GM21390 (cell line): Measurements from ENCODE around the gene SLAIN2.

Source experiments
- ATAC-seq: cut with Tn5 transposase; IDR thresholded peaks from one replicate; pipeline ENCODE4 v1.9.1; 2021; ENCODE audit not compliant: unreplicated experiment

The SLAIN2 gene

DNA sequence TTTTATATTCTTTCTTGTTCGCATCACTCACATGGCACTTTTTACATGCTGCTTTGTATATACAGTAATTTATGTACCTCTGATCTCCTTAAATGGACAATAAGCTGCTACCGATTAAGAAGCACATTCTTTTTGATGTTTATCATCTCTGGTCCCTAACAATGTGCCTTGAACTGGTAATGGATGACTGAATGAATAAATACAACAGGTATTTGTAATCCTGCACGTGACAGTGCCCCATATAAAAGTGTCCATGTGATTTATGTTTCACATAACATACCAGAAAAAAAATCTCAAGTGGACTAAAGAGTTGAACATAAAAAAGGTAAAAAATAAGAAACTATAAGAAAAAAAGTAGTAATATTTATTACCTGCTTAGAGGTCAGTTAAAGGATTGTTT lies 7.7 kb upstream of the SLAIN2 start:
- ATAC-seq: no peak

GRCh38 chr4:48334236-48334635 lies 7.1 kb upstream of the SLAIN2 start:
- no peak for ATAC-seq

DNA sequence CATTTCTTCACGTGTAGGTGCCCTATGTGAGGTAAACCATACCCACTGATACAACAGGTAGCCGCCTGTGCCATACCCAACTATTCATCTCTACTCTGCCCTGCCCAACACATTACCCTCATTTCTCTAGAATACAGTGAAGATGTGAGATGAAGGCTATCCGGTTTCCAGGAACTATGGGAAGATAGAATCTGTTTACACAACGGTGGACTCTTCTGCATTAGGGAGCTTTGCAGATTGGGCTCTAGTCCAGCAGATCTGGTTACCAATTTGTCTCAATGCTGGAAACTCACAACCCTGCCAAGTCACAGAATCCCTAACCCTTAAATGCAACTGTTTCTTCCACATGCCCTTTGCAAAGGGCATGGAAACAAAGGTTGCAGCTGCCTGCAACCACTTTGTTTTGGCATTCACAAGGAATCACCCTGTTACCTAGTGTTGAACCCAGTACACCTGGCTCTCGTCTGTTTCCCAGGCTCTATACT lies 6.4 kb upstream of the SLAIN2 start:
- ATAC-seq: no peak

GRCh38 chr4:48336146-48336870 lies 5.0 kb upstream of the SLAIN2 start:
- ATAC-seq: no peak

- no peak for ATAC-seq
These were observed 3.6 kb upstream of the SLAIN2 start for GRCh38 chr4:48337731-48338130.

DNA sequence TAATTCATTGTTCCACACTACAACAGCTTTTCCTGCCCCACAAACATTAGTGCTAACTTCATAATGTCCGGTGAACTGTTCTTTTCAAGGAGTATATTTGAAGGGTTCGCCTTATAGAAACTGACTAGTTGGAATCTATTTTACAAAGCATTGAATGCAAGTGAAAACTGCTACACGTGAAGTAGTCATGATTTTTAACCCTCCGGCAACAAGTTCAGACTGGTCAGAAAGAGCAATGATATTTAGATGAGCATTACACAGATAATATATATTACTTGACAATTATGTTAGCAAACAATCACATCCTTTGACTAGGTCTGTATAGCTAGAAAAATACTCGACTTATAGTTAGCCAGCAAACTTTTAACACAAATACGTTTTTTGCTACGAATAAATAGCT lies 1.7 kb upstream of the SLAIN2 start:
- no peak for ATAC-seq

DNA sequence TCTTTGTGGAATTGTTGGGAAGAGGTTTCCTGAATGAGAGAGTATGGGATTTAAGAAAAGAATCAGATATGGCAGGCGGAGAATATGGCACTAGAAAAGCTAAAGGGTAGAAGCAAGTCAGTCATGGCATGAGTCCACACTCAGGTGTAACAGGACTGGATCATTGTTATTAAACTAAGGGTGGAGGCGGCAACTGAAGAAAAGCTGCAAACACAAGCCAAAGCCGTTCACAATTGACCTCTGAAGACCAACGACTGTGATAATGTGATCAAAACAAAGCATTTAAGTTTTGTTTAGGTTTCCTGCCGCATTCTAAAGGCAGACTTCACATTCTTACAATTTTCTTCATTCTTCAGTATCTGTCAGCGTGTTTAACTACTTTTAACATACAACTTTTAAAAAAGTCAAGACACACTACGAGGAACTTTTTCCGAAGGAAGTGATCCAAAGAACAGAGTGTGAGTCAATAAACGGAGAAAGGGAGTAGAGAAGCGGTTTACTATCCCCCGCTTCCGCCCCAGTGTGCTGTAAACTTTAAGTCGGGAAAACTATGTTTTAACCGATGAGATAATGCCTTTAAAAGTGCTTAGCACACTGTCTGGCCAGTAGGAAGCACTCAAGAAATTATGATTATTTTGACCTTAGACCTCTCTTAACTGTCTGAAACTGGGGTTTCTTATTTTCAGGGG lies 909 bp upstream of the SLAIN2 start:
- peak; percentile 0 for ATAC-seq

- ATAC-seq: peak; percentile 26
These were observed 662 bp downstream of the SLAIN2 start for GRCh38 chr4:48341776-48342605.

DNA sequence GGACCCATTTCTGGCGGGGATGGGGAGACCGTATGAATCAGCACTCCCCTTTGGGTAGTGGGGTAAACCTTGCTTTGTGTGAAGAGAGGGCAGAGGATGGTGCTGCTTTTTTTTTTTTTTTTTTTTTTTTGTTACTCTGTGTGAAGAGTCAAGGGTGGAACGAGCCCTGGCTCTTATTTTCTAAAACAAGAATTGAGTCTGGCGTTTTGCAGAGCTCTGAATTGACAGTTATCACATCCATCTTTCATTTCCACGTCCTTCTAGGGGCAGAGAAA lies 1.2 kb downstream of the SLAIN2 start:
- no peak for ATAC-seq

GRCh38 chr4:48343035-48343434 lies 1.7 kb downstream of the SLAIN2 start:
- ATAC-seq: no peak

DNA sequence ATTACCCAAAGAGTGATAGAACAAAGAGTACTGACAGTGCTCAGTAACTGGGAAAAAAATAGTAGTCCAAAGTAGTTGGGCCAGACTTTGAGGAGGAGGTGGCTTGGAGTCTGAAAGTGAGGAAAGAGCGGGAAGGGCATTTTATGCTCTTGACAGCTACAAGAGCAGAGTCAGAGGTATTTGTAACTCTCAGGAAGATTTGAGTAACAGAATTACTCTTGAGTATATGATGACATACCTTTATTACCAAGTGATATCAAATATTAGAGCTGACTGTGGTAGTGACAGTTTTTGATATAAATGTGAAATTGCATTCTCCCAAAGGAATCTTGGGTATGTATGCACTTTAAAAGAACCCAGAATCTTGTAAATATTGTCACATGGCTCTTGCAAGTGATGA lies 2.2 kb downstream of the SLAIN2 start:
- no peak for ATAC-seq

DNA sequence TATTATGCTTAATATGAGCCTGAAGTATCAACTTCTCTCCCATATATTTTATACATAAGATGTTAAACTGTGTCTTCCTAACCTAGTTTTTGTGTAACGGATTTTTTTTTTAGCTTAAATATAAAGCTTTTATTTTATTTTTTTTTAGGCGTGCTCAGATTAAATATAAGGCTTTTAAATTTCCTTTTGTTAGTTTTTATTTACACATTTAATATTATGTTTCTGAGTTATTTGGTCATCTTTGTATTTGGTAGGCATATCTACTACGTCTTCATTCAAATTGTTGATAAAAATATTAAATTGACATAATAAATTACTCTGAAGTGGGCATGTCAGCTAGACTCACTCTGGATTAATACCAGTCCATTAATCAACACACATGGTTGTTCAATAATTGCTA lies 4.2 kb downstream of the SLAIN2 start:
- no peak for ATAC-seq

GRCh38 chr4:48346594-48346993 lies 5.3 kb downstream of the SLAIN2 start:
- no peak for ATAC-seq

- ATAC-seq: no peak
These were observed 6.1 kb downstream of the SLAIN2 start for GRCh38 chr4:48347282-48347921.

- ATAC-seq: no peak
These were observed 9.5 kb downstream of the SLAIN2 start for GRCh38 chr4:48350871-48351270.

GRCh38 chr4:48352793-48353192 lies 11.5 kb downstream of the SLAIN2 start:
- ATAC-seq: no peak

- no peak for ATAC-seq
These were observed 15.0 kb downstream of the SLAIN2 start for GRCh38 chr4:48356355-48356754.

GRCh38 chr4:48360285-48361011 lies 19.1 kb downstream of the SLAIN2 start:
- no peak for ATAC-seq

GRCh38 chr4:48361012-48361400 lies 19.7 kb downstream of the SLAIN2 start:
- ATAC-seq: no peak

- no peak for ATAC-seq
These were observed 25.3 kb downstream of the SLAIN2 start for GRCh38 chr4:48366611-48367010.

DNA sequence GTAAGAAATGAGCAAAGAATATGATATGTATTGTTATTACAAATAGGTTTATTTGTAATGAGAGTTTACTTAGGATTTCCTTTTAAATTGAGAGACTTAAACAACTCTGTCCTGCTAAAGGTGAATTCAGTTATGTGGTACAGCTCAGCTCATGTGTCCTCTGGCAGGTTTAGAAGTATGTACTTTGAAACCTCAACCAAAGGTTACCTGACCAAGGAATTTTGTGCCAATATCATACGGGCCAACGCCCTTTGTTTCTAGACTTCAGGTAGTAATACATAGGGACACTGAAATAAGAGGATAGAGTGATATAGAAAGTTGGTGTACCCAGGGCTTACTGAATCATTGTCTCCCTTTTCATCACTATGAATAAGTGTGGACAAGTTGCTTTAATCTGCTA lies 25.7 kb downstream of the SLAIN2 start:
- no peak for ATAC-seq
